HG03439 (cell line): ENCODE data around the gene SGO2.
"Not testable (repeated sequence)": the region's sequence is repeated elsewhere in the genome, so short reads cannot be mapped to it uniquely, and the experiment has no call there.

Source experiments
- ATAC-seq: cut with Tn5 transposase; IDR thresholded peaks from one replicate; pipeline ENCODE4 v1.9.1; 2021; ENCODE audit warnings: mild to moderate bottlenecking, moderate library complexity; ENCODE audit not compliant: unreplicated experiment

Gene SGO2

DNA sequence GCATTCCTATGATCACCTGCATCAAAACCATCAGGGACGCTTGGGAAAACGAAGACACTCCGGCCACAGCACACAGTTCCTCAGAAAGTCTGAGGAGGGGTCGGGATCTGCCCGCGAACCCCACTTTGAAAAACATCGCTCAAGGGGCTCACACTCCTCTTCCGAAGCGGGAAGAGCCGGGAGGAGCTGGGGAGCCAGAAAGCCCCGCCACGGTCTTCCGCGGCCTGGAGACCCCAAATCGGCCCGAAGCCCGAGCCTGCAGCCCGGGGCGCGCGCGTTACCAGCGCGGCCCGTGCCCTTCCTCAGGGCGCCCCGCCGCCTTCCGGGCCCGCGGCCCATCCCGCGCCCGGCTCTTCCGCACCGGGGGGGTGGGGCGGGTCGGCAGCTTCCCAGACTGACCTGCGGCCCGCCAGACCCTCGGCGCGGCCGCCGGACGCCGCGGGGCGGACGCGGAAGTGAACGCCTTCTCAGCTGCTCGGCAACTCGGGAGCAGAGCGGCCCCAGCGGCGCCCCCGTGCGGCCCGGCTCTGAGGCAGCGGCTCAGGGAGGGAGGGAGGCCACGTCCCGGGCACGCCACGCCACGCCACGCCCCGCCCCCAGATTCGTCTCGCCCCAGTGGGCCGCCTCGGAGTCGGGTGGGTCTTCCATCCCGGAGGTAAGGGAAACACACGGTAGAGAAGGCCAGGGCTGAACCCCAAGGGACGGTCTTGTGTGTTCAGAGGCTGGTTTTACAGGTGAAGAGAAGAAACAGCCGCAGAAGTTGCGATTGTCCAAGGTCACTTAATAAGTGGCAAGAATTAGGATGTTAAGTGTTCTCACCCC, 16.2 kb upstream of the SGO2 start, which contains the start of gene KCTD18:
Gene KCTD18 (minus strand): TSS at position 457 of the 822 bp plus-strand sequence. CDS start 3,052 bp downstream, outside the sequence.
- peak; percentile 99 for ATAC-seq

DNA sequence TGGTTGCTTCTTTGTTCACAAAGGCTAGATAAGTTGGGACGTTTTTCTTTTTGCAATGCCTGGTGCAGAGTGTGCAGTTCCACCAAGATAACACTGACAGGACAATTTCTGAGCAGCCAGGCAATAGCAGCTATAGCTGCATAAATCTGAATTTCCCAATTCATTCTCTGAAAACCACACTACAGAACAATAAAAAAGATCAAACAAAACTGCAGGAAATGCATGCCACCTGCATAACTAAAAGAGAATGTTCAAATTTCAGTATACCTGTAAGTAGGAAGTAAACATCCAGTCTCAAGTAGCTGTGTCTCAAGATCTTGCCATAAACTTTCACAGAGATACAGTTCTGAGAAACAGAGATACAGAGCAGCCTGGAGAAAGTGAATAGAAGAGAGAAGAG, 10.9 kb upstream of the SGO2 start:
- no peak for ATAC-seq

DNA sequence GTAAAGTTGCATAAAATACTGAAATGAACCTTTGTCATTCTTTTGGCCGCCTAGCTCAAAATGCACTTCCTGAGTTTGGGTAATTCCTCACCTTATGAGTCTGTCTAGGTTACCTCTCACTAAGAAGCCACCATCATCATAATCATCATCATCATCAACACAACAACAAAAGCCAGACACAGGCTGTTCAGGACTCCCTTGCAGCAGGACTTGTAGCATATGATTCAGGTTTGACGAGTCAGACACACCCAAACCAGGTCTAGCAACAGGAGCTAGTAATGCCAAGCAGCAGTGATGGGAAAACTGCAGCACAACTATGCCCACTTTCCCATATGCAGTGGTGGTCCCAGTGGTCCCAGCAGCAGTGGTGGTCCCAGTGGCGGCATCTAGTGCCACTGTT, 2.8 kb upstream of the SGO2 start:
- ATAC-seq: no peak

DNA sequence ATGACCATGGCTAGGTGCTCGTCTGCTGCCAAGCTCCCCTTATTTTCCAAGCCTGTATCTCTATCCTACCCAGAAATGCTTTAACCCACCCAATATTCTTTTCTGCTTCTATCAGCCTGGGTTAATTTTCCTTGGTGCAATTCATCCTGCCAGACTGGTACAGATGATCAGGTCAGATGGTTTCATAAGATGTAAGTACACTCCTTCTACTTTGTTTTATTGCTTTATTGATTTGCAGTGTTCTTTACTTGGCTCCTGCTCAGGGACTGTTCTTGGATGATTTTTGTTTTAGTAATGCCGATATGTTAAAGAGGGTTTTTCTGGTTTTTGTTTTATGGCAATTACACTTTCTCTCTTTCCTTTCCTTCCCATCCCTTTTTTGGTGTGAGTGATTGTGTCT, 2.4 kb upstream of the SGO2 start:
- ATAC-seq: no peak

DNA sequence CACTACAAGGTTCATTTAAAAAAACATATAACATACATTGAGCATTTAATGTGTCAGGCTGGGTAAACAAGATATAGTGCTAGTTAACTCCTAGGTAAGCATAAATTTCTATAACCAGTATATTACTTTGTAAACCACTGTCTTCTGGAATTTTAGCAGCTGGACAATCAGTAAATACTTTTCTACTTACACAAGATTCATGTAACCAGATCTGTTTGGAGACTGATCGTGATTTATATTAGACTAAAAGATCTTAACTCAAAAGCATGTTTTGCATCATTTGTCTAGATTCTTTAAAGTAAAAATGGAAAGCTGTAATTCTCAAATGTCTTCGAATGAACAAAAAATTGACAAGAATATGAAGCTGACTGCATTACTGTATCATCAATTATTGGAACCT, 941 bp upstream of the SGO2 start:
- ATAC-seq: no peak

DNA sequence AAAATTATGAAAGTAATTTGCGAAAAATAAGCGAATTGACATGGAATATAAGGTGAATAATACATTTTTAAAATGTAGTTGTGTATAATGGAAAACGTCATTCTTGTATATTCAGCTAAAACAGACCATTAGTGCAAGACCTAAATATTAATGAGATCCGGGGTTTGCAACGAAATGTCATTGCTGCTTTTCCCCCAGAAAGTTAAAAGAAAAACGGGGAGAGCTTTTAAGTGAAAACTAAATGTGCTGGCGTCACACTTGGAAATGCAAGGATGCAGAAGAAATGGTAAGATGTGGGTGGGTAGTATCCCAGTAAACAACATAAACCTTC, 491 bp upstream of the SGO2 start:
- ATAC-seq: no peak

DNA sequence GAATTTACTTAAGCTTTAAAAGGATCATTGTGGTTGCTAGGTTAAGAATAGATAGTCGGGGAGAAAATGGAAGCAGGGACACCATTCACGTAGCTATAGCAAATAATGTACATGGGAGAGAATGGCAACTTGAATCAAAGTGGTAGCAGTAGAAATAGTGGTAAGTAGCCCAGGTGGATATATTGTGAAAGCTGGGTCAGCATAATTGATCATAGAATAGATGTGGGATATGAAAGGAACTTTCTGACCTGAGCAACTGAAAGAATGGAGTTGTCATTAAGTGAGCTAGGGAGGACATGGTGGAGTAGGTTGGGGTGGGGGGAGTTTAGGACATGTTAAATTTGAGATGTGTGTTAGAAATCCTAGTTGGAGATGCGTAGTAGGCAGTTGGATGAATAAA, 2.2 kb downstream of the SGO2 start:
- no peak for ATAC-seq

DNA sequence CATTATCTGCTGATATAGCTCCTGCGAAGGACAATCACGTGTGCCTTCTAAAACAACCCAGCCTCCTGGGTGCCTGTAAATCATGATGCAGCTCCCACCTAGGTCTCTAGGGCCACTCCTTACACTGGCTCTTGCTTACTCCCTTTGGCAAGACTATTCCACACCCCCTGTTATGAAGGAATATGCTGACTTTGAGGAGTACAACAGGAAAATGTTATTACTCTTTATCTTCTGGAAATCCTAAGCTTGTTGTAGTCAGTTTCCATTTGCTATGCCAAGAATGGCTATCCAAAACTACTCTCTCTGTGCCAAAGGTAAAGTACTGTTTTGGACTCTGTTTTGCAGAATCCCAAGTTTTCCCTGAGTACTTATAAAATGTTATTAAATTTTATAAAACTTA, 7.7 kb downstream of the SGO2 start:
- no peak for ATAC-seq

DNA sequence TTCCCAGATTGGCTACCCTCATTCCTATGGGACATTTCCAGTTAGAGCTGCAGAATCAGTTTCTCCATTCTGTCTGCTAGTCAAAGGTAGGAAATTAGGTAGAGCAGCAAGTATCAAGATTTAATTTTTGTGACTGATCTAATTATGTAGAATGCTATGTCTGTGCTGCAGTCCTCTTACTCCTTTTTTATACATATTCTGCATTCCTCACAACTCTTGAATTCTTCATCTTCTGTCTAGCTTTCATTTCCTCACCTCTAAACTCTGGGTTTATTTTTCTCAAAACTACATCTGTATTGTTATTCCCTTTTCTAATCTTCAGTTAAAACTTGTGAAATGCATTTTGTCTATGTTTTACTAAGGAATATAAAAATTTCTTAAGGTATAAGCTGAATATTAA, 8.6 kb downstream of the SGO2 start:
- no peak for ATAC-seq

DNA sequence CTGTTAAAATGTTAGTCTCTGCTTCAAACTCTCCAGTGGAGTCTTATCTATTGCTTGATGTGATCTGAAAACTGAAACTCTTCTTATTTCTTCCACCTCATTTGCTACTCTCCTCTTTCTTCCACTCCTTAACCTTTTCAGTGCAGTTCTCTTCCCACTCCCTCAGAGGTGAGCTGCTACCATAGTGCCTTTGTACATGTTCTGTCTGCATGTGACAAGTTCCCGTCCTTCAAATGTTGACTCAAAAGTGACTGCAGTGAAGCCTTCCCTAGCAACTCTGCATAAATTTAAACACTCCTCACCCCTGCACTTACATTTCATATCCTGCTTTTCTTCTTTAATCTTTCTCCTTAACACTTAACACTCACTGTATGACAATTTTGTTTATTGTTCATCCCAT, 12.1 kb downstream of the SGO2 start:
- ATAC-seq: no peak

DNA sequence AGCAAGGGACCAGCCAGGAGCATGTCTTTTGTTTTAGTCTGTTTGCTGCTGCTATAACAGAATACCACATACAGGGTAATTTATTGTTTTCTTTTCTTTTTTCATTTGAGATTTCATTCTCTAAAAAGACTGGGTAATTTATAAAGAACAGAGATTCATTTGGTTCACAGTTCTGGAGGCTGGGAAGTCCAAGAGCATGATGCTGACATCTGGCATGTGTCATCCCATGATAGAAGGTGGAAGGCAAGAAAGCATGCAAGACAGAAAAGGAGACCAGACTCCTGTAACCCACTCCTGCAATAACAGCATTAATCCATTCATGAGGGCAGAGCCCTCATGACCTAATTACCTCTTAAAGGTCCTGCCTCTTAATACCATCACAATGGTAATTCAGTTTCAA, 14.8 kb downstream of the SGO2 start:
- no peak for ATAC-seq

DNA sequence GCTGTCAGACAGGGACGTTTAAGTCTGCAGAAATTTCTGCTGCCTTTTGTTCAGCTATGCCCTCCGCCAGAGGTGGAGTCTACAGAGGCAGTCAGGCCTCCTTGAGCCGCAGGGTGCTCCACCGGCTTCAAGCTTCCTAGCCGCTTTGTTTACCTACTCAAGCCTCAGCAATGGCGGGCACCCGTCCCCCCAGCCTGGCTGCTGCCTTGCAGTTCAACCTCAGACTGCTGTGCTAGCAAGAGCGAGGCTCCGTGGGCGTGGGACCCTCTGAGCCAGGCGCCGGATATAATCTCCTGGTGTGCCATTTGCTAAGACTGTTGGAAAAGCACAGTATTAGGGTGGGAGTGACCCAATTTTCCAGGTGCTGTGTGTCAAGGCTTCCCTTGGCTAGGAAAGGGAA, 40.6 kb downstream of the SGO2 start:
- ATAC-seq: not testable (repeated sequence)

DNA sequence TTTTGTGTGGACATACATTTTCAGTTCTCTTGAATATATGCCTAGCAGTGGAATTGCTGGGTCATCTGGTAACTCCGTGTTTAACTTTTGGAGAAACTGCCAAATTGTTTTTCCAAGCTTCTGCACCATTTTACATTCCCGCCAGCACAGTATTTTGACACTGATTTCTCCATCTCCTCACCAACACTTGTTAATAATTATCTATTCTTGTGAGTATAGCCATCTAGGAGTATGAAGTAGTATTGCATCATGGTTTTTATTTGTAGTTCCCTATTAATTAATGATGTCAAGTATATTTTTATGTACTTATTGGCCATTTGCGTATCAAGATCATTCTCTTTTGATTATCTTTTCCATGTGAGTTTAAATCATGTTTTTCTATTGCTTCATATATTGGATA, 41.9 kb downstream of the SGO2 start:
- ATAC-seq: no peak

DNA sequence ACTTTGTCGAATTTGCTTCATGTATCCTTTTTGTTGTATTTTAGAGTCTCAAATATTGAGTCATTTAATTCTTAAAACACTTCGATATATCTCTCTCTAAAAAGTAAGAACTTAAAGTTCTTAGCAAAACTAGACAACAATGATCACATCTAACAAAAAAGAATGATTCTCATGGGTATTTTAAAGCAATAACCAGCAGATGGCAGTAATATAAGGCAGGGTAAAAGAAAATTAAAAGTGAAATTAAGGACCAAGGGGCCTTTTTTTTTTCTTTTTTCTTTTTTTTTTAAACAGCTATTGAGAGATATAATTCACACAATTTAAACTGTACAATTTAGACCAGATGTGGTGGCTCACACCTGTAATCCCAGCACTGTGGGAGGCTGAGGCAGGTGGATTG, 50.0 kb downstream of the SGO2 start:
- ATAC-seq: no peak

DNA sequence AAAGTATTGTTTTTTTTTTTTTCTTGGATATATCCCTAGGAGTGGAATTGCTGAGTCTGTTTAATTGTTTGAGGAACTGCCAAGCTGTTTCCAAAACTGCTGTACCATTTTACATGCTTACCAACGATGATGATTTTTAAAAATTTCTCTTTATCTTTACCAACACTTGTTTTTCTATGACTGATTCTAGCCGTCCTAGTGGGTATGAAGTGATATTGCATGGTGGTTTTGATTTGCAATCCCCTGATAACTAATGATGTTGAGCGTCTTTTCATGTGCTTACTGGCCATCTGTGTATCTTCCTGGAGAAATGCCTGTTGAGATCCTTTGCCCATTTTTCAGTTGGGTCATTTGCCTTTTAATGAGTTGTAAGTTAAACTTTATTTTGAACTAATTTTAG, 51.0 kb downstream of the SGO2 start:
- no peak for ATAC-seq

DNA sequence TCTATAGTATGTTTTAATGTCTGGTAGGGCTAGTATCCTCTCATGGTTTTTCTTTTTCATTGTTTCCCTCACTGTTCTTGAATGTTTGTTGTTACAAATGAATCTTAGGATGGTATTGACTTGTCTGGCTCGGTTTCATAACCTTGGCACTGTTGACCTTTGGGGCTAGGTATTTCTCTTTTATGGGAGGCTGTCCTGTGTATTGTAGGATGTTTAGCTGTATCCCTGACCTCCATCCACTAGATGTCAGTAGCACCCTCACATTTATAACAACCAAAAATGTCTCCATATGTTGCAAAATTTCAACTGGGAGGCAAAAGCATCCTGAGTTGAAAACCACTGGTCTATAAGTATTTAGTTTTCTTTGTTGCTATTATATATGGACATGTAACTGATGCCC, 52.8 kb downstream of the SGO2 start:
- ATAC-seq: no peak

DNA sequence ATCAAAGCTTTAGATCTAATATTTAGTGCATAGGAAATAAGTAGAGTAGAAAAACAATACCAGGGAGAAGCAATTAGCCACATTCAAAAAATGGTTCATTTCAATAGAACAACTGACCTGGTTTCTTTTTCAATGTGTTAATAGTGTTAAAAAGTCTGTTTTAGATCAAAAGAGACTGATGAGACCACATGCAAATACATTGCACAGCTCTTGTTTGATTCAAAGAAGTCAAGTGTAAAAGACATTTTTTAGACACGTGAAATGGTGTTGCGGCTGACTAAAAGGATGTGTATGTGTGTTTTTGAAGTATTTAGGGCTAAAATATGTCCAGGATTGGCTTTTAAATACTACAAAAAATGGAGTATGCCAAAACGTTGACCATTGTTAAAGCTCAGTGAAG, 58.6 kb downstream of the SGO2 start:
- no peak for ATAC-seq

DNA sequence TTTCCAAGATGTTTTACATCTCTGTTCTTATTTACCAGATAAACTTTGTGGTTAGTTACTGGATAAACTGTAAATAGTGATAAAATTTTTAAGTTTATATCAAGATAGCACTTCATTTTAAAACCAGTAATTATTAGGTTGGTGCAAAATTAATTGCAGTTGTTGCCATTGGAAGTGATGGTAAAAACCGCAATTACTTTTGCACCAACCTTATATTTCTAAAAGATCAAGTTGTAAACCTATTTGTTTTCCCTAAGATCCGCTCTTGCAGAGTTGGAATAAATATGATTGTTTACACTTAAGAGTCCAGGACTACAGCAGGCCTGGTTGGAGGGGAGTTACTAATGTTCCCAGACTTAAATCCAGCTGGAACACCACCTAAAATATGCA, 59.3 kb downstream of the SGO2 start:
- ATAC-seq: no peak

DNA sequence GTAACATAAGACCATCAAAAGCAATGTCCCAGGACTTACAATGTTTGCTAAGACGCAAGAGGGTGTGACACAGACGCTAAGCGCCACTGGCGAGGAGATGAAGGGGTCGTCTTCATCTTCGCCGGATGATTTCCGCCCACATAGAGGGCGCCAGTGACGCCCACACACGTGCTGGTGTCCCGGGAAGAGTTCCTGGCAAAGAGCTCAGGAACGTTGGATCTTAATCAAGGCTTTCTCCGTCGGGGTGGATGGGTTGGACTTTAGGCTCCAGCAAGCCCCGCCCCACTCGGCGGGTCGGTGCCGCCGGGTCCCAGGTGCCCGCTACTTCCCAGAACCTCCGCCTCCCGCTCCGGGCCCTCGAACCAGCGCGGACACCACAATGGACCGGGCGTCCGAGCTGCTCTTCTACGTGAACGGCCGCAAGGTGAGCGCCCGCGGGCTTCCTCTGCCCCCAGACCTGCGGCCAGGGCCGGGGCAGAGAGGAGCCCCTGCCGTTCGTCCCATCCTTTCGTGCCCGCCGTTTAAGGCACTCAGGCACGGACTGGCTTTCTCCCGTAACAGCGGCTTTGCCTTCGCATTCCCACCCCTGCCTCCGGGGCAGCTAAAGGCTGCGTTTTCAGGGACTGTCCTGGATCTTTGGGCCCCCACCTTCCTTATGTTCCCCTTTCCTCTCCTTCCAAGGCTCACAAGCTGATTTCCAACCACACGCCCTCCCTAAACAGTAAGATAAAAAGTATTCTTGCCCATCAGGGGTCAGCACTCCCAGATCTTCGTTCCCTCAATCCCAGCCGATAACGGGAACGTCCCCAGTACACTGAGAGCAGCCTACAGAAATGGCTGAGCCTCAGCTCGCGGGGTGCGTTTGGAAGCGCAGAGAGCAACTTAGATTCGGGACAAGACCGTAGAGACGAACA, 60.0 kb downstream of the SGO2 start, which contains the start of gene AOX1:
Gene AOX1 (plus strand): TSS at position 285 of the 914 bp plus-strand sequence. CDS start 95 bp downstream, at position 380.
- ATAC-seq: no peak

DNA sequence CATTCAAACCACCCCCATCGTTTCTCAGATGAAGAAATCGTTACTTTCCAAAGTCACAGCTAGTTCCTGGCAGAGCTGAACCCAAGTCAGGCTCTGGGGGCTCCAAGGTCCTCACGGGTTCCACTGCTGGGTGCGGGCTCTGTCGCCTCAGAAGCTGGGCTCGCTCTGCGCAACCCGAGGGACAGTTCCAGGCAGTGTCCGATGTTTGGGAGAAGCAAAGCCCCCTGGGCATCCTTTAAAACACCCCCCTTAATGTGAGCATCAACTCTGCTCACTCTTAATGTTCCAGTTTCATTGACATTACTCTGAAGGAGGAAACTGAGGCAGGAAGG, 60.6 kb downstream of the SGO2 start:
- ATAC-seq: no peak

DNA sequence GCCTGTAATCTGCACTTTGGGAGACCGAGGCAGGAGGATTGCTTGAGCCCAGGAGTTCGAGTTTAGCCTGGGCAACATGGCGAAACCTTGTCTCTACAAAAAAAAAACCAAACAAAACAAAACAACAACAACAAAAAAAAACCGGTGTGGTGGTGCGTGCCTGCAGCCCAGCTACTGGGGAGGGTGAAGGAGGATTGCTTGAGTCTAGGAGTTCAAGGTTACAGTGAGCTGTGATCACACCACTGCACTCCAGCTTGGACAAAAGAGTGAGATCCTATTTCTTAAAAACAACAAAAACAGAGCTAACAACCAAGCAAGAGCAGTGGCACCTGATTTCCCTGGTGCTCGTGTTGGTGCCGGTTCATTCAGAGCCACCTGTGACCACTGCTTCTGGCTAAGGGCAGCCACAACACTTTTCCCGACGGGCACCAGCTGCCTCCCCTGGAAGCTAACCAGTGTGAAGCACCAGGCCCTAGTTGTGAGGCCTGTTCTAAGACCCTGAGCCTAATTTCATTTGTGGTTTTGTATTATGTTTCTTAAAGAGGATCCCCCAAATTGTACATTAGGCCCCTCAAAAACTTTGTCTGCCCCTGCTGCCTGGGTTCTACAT, 61.1 kb downstream of the SGO2 start:
- ATAC-seq: no peak
